Panc1 (cell line): Measurements from ENCODE around the gene AANAT. TPM values are rescaled to one million over a fixed set of nuclear protein-coding genes. Genes with fewer than 3 reads are reported as not detected.
A peak's percentile ranks its signal among the peaks of the same experiment; 100 is the strongest.

Source experiments
- ATAC-seq: fragments of 200-7000 bp; cut with Tn5 transposase; 2 replicates; pipeline ENCODE4 v1.9.1; 2020; ENCODE audit warnings: mild to moderate bottlenecking, moderate library complexity
- BruUV-seq: library from RNA; stranded (reverse); fragments of 400-500 nt; replicated peaks from 2 replicates; lab custom pipeline; 2021; lab: Mats Ljungman, UMichigan
- CTCF ChIA-PET: fragments of 300-600 bp; sonication (Branson Sonifier 250); formaldehyde crosslinking; loops from one replicate; lab custom pipeline; 2022; ENCODE audit warnings: antibody characterized with exemption; lab: Charles Lee
- POLR2A ChIA-PET: fragments of 300-600 bp; sonication (Branson Sonifier 250); formaldehyde crosslinking; loops from one replicate; lab custom pipeline; 2022; ENCODE audit warnings: antibody characterized with exemption; lab: Charles Lee
- DNase-seq: peaks from one replicate; pipeline ENCODE4 v3.0.0-alpha.2; 2010; ENCODE audit warnings: low read depth, low spot score
- H3K27ac ChIP-seq: 2 replicates; pipeline ENCODE4 v1.5.1; 2011; ENCODE audit warnings: mild to moderate bottlenecking, low read length, inconsistent platforms
- H3K27me3 ChIP-seq: fragments of 200-500 bp; sonication (Bioruptor generic); 2 replicates; pipeline ENCODE4 v1.6.0; 2014; ENCODE audit warnings: low read length, inconsistent platforms; ENCODE audit not compliant: control insufficient read depth, insufficient read depth
- H3K36me3 ChIP-seq: fragments of 200-500 bp; sonication (Bioruptor generic); 2 replicates; pipeline ENCODE4 v1.5.1; 2014; ENCODE audit warnings: inconsistent platforms, mild to moderate bottlenecking, low read length, moderate library complexity; ENCODE audit not compliant: control insufficient read depth, insufficient read depth
- H3K4me1 ChIP-seq: 2 replicates; pipeline ENCODE4 v1.5.1; 2011; ENCODE audit warnings: inconsistent platforms, mild to moderate bottlenecking, low read length, moderate library complexity; ENCODE audit not compliant: control insufficient read depth, insufficient read depth
- H3K4me3 ChIP-seq, 2 experiments: 2 replicates each; pipeline ENCODE4 v1.5.1; 2011 to 2012; ENCODE audit warnings: low read depth in 2 of 2, low read length in 2 of 2, mild to moderate bottlenecking in 2 of 2, inconsistent platforms in 1 of 2, moderate library complexity in 1 of 2
- H3K9me3 ChIP-seq: fragments of 200-500 bp; sonication (Bioruptor generic); 2 replicates; pipeline ENCODE4 v1.5.1; 2014; ENCODE audit warnings: low read depth, mild to moderate bottlenecking, inconsistent platforms, low read length, moderate library complexity; ENCODE audit not compliant: control insufficient read depth, insufficient read depth
- CTCF ChIP-seq: fragments of 450-650 bp; IDR thresholded peaks from 2 replicates; pipeline ENCODE4 v1.5.1; 2017; ENCODE audit warnings: mild to moderate bottlenecking
- POLR2AphosphoS5 ChIP-seq: IDR thresholded peaks from 2 replicates; pipeline ENCODE4 v1.6.1; 2012; ENCODE audit warnings: mild to moderate bottlenecking, low read depth, low read length, moderate library complexity
- REST ChIP-seq, 2 experiments: IDR thresholded peaks; 2 replicates each; pipeline ENCODE4 v1.6.1; 2011 to 2012; ENCODE audit warnings: low read depth in 2 of 2, control low read depth in 1 of 2, low read length in 1 of 2, mild to moderate bottlenecking in 1 of 2, moderate library complexity in 1 of 2; ENCODE audit not compliant: insufficient read depth in 1 of 2
- SIN3A ChIP-seq: IDR thresholded peaks from 2 replicates; pipeline ENCODE4 v1.6.1; 2012; ENCODE audit warnings: low read depth, mild to moderate bottlenecking, low read length, moderate library complexity, borderline replicate concordance; ENCODE audit not compliant: insufficient read depth
- TCF7L2 ChIP-seq: IDR thresholded peaks from 2 replicates; pipeline ENCODE4 v1.6.1; 2011; ENCODE audit warnings: mild to moderate bottlenecking, low read depth, low read length, inconsistent platforms
- in situ Hi-C: cut with HindIII; loops from 2 replicates; pipeline ENCODE4 v1.10.0; 2016; ENCODE audit warnings: low sequenced_read_pairs, low pct_unique_long_range_greater_than_20kb
- intact Hi-C: fragments of 100-400 bp; cut with micrococcal nuclease; formaldehyde crosslinking; loops from one replicate; pipeline ENCODE4 v1.10.0; 2022; ENCODE audit not compliant: unreplicated experiment
- total RNA-seq: library from RNA; stranded (reverse); gene quantifications from one replicate; pipeline ENCODE4 v1.2.1, GENCODE V29; 2021; ENCODE audit not compliant: unreplicated experiment

The AANAT gene
- total RNA-seq, 1 experiment from 2014 or later, result not detected

GRCh38 chr17:76473541-76473985, 6.2 kb downstream of the AANAT start:
- in situ Hi-C loops (no loop called here), intact Hi-C loops (no loop called here)
- BruUV-seq, result no TSS peak
- CTCF ChIA-PET, result no interaction called here
- ATAC-seq (peak; percentile 62), DNase-seq (no peak)
- no peak overlapping the region for H3K27ac ChIP-seq
- no peak for TF ChIP-seq SIN3A
- no peak; the same call in 1 of the 2 replicates for TF ChIP-seq CTCF
- no peak for TF ChIP-seq POLR2AphosphoS5
- TF ChIP-seq REST (IDR thresholded peaks at IDR 0.05; ENCODE audit: insufficient read depth in 1 of 2, low read depth in 2 of 2, low read length in 1 of 2), result no peak
- no peak for TF ChIP-seq TCF7L2
- no peak overlapping the region for H3K4me3 ChIP-seq
- no peaks in the 10 kb centered on the region for H3K4me1 ChIP-seq
- H3K9me3 ChIP-seq, result no peaks in the 10 kb centered on the region
- no peaks in the 10 kb centered on the region for H3K27me3 ChIP-seq
- H3K36me3 ChIP-seq, result no peaks in the 10 kb centered on the region
- POLR2A ChIA-PET, result no interaction called here

GRCh38 chr17:76474238-76474637, 6.8 kb downstream of the AANAT start:
- intact Hi-C loops, result no loop called here
- H3K4me3 ChIP-seq, result no peak overlapping the region
- in situ Hi-C loops, result no loop called here
- DNase-seq (no peak), ATAC-seq (no peak)
- POLR2A ChIA-PET, result no interaction called here
- H3K36me3 ChIP-seq, result no peaks in the 10 kb centered on the region
- H3K27ac ChIP-seq, result no peak overlapping the region
- no peaks in the 10 kb centered on the region for H3K4me1 ChIP-seq
- BruUV-seq, result no TSS peak
- CTCF ChIA-PET, result interaction anchor here (1.2 kb wide), 1 partner anchor 10 kb away, joined by 3 read pairs; no protein-coding TSS in a partner anchor
- TF ChIP-seq TCF7L2, result no peak
- TF ChIP-seq POLR2AphosphoS5, result no peak
- no peak for TF ChIP-seq SIN3A
- TF ChIP-seq REST (IDR thresholded peaks at IDR 0.05; ENCODE audit: insufficient read depth in 1 of 2, low read depth in 2 of 2, low read length in 1 of 2), result no peak
- no peak for TF ChIP-seq CTCF
- no peaks in the 10 kb centered on the region for H3K27me3 ChIP-seq
- H3K9me3 ChIP-seq, result no peaks in the 10 kb centered on the region
